ENCODE data around the gene FHOD3.

DNA sequence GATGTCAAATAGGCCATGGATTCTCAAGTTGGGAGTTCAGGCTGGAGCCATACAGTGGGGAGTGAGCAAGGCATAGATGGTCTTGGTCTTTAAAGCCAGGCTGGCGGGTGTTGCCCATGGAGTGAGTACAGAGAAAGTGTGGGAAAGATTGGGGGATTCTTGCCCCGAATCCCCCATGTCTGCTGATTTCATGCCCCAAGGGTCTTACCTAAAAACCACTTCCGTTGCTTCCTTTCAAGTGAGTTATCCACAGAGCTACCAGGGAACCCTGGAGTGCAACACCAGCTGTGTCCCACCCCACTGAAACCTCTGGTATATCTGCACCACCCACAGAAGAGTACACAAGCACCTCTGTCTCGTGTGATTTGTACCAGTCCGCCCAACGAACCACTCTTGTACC is 31.4 kb downstream of the FHOD3 start:
- TF ChIP-seq POLR2A (IDR thresholded peaks at IDR 0.05) = no peak
- TF ChIP-seq, protein P1, sequence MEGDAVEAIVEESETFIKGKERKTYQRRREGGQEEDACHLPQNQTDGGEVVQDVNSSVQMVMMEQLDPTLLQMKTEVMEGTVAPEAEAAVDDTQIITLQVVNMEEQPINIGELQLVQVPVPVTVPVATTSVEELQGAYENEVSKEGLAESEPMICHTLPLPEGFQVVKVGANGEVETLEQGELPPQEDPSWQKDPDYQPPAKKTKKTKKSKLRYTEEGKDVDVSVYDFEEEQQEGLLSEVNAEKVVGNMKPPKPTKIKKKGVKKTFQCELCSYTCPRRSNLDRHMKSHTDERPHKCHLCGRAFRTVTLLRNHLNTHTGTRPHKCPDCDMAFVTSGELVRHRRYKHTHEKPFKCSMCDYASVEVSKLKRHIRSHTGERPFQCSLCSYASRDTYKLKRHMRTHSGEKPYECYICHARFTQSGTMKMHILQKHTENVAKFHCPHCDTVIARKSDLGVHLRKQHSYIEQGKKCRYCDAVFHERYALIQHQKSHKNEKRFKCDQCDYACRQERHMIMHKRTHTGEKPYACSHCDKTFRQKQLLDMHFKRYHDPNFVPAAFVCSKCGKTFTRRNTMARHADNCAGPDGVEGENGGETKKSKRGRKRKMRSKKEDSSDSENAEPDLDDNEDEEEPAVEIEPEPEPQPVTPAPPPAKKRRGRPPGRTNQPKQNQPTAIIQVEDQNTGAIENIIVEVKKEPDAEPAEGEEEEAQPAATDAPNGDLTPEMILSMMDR (IDR thresholded peaks at IDR 0.05 in 8 of 11, conservative IDR thresholded peaks at IDR 0.05 in 3 of 11) = no peak

All from spleen (tissue), 7 donors.